ENCODE data around the gene RAB27B.
"Not testable (repeated sequence)": the region's sequence is repeated elsewhere in the genome, so short reads cannot be mapped to it uniquely, and the experiment has no call there.

Gene RAB27B

GRCh38 chr18:54820785-54821275, 7.4 kb upstream of the RAB27B start:
- not testable (repeated sequence) for DNase-seq

- no peak for DNase-seq
These were observed 5.1 kb upstream of the RAB27B start for GRCh38 chr18:54822872-54823845.

- DNase-seq = no peak
These were observed 3.5 kb upstream of the RAB27B start for GRCh38 chr18:54824761-54825160.

- DNase-seq = no peak
These were observed 2.5 kb upstream of the RAB27B start for GRCh38 chr18:54825601-54826344.

- DNase-seq = no peak
These were observed 709 bp downstream of the RAB27B start for GRCh38 chr18:54828986-54829385.

- no peak for DNase-seq
These were observed 1.6 kb downstream of the RAB27B start for GRCh38 chr18:54829856-54830255.

- DNase-seq = no peak
These were observed 2.0 kb downstream of the RAB27B start for GRCh38 chr18:54830260-54830659.

GRCh38 chr18:54830866-54831265, 2.6 kb downstream of the RAB27B start:
- DNase-seq = no peak

GRCh38 chr18:54835944-54836343, 7.7 kb downstream of the RAB27B start:
- no peak for DNase-seq

- DNase-seq = no peak
These were observed 15.0 kb downstream of the RAB27B start for GRCh38 chr18:54843314-54843713.

GRCh38 chr18:54845787-54846186, 17.5 kb downstream of the RAB27B start:
- no peak for DNase-seq

GRCh38 chr18:54848121-54848520, 19.8 kb downstream of the RAB27B start:
- no peak for DNase-seq

GRCh38 chr18:54849683-54850082, 21.4 kb downstream of the RAB27B start:
- no peak for DNase-seq

GRCh38 chr18:54850598-54850997, 22.3 kb downstream of the RAB27B start:
- no peak for DNase-seq

- no peak for DNase-seq
These were observed 24.8 kb downstream of the RAB27B start for GRCh38 chr18:54852780-54853675.

GRCh38 chr18:54855050-54855449, 26.8 kb downstream of the RAB27B start:
- DNase-seq = not testable (repeated sequence)

GRCh38 chr18:54856105-54856646, 27.9 kb downstream of the RAB27B start:
- DNase-seq = no peak

- no peak for DNase-seq
These were observed 29.2 kb downstream of the RAB27B start for GRCh38 chr18:54857499-54857898.

- no peak for DNase-seq
These were observed 31.6 kb downstream of the RAB27B start for GRCh38 chr18:54859667-54860421.

- no peak for DNase-seq
These were observed 32.7 kb downstream of the RAB27B start for GRCh38 chr18:54860941-54861340.

- no peak for DNase-seq
These were observed 38.9 kb downstream of the RAB27B start for GRCh38 chr18:54867131-54867530.

GRCh38 chr18:54871231-54871630, 43.0 kb downstream of the RAB27B start:
- no peak for DNase-seq
